PC-3 (cell line): ENCODE measurements around the gene SPATA46. TPM values are rescaled to one million over a fixed set of nuclear protein-coding genes. Genes with fewer than 3 reads are reported as not detected.

Source experiments
- ATAC-seq: fragments of 200-7000 bp; cut with Tn5 transposase; 2 replicates; pipeline ENCODE4 v1.9.1; 2020; ENCODE audit warnings: mild to moderate bottlenecking, moderate library complexity
- BruUV-seq: library from RNA; stranded (reverse); fragments of 400-500 nt; replicated peaks from 2 replicates; lab custom pipeline; 2021; lab: Mats Ljungman, UMichigan
- CTCF ChIA-PET: fragments of 300-600 bp; sonication (Branson Sonifier 250); formaldehyde crosslinking; loops from one replicate; lab custom pipeline; 2022; ENCODE audit warnings: antibody characterized with exemption; lab: Charles Lee
- POLR2A ChIA-PET: fragments of 300-600 bp; sonication (Branson Sonifier 250); formaldehyde crosslinking; loops from one replicate; lab custom pipeline; 2022; ENCODE audit warnings: antibody characterized with exemption; ENCODE audit not compliant: unreplicated experiment; lab: Charles Lee
- DNase-seq: peaks from one replicate; pipeline ENCODE4 v3.0.0-alpha.2; 2015
- H2AFZ ChIP-seq: fragments of 300-600 bp; sonication (generic); 2 replicates; pipeline ENCODE4 v1.6.0; 2016; ENCODE audit warnings: antibody characterized with exemption, low read length
- H3F3A ChIP-seq: fragments of 300-600 bp; sonication (generic); one replicate; pipeline ENCODE4 v1.6.0; 2017; ENCODE audit warnings: antibody characterized with exemption, low read length, control low read depth, mild to moderate bottlenecking; ENCODE audit not compliant: unreplicated experiment
- H3K27ac ChIP-seq: fragments of 300-600 bp; sonication (generic); 2 replicates; pipeline ENCODE4 v1.5.1; 2016; ENCODE audit warnings: mild to moderate bottlenecking, low read length
- H3K27me3 ChIP-seq: fragments of 300-600 bp; sonication (generic); 2 replicates; pipeline ENCODE4 v1.6.1; 2016; ENCODE audit warnings: low read length, mixed read lengths
- H3K36me3 ChIP-seq: fragments of 300-600 bp; sonication (generic); 2 replicates; pipeline ENCODE4 v1.6.1; 2016; ENCODE audit warnings: low read depth, mixed run types, low read length, mixed read lengths
- H3K4me1 ChIP-seq: fragments of 300-600 bp; sonication (generic); 2 replicates; pipeline ENCODE4 v1.5.1; 2016; ENCODE audit warnings: low read length; ENCODE audit not compliant: insufficient read depth
- H3K4me2 ChIP-seq: fragments of 300-600 bp; sonication (generic); 2 replicates; pipeline ENCODE4 v1.6.0; 2016; ENCODE audit warnings: low read length
- H3K4me3 ChIP-seq: fragments of 300-600 bp; sonication (generic); 2 replicates; pipeline ENCODE4 v1.5.1; 2016; ENCODE audit warnings: mild to moderate bottlenecking, low read length, mixed read lengths
- H3K79me2 ChIP-seq: fragments of 300-600 bp; sonication (generic); 2 replicates; pipeline ENCODE4 v1.6.1; 2017; ENCODE audit warnings: low read length, mixed read lengths
- H3K9ac ChIP-seq: fragments of 300-600 bp; sonication (generic); 2 replicates; pipeline ENCODE4 v1.6.0; 2016; ENCODE audit warnings: mild to moderate bottlenecking, low read length
- H3K9me2 ChIP-seq: fragments of 300-600 bp; sonication (generic); replicated peaks from 2 replicates; pipeline ENCODE4 v1.6.1; 2016; ENCODE audit warnings: mixed run types, low read length, mixed read lengths
- H3K9me3 ChIP-seq: fragments of 300-600 bp; sonication (generic); 2 replicates; pipeline ENCODE4 v1.6.1; 2016; ENCODE audit warnings: low read length, mixed read lengths
- H4K20me1 ChIP-seq: fragments of 300-600 bp; sonication (generic); 2 replicates; pipeline ENCODE4 v1.6.1; 2016; ENCODE audit warnings: low read length, mixed read lengths
- CTCF ChIP-seq: fragments of 300-600 bp; sonication (generic); conservative IDR thresholded peaks from 2 replicates; pipeline ENCODE4 v1.5.1; 2017; ENCODE audit warnings: antibody characterized with exemption, low read depth, mild to moderate bottlenecking, low read length
- EZH2 ChIP-seq: fragments of 300-600 bp; sonication (generic); IDR thresholded peaks from one replicate; pipeline ENCODE4 v1.6.1; 2017; ENCODE audit warnings: antibody characterized with exemption, mild to moderate bottlenecking, low read length; ENCODE audit not compliant: unreplicated experiment
- EZH2phosphoT487 ChIP-seq: fragments of 300-600 bp; sonication (generic); IDR thresholded peaks from 2 replicates; pipeline ENCODE4 v1.6.1; 2018; ENCODE audit warnings: mild to moderate bottlenecking, antibody characterized with exemption, low read length, borderline replicate concordance
- intact Hi-C: fragments of 100-400 bp; cut with micrococcal nuclease; formaldehyde crosslinking; loops from 2 replicates; pipeline ENCODE4 v1.9.0; 2023
- total RNA-seq: library from RNA; depleted of rRNA; stranded (reverse); fragments of >200 nt; gene quantifications from 2 replicates; pipeline ENCODE4 v1.2.3, GENCODE V29; 2014

The SPATA46 gene
- total RNA-seq, 1 experiment from 2014 or later: not detected

- intact Hi-C loops: no loop called here
- DNase-seq (no peak), ATAC-seq (no peak)
- Histone ChIP-seq H3K36me3 (no peaks in the 10 kb centered on the region), H2AFZ (no peak overlapping the region), H3K27ac (no peak overlapping the region), H3K4me2 (no peak overlapping the region), H4K20me1 (no peaks in the 10 kb centered on the region), H3K4me3 (no peak overlapping the region), H3K4me1 (peaks cover 32% of the 10 kb centered on the region), H3K27me3 (no peaks in the 10 kb centered on the region), H3K9me2 (no peaks in the 10 kb centered on the region), H3K9me3 (no peaks in the 10 kb centered on the region), H3K9ac (no peak overlapping the region), H3F3A (no peaks in the 10 kb centered on the region), H3K79me2 (no peaks in the 10 kb centered on the region)
- BruUV-seq: no TSS peak
- no peak for TF ChIP-seq EZH2phosphoT487
- TF ChIP-seq CTCF: no peak
- no peak for TF ChIP-seq EZH2
- ChIA-PET CTCF (no interaction called here), POLR2A (no interaction called here)
These were observed 7.5 kb upstream of the SPATA46 start for GRCh38 chr1:162384116-162384515.

GRCh38 chr1:162383516-162383915 lies 6.9 kb upstream of the SPATA46 start:
- no TSS peak for BruUV-seq
- H3K79me2 ChIP-seq: no peaks in the 10 kb centered on the region
- H3K9me3 ChIP-seq: no peaks in the 10 kb centered on the region
- no peaks in the 10 kb centered on the region for H3K27me3 ChIP-seq
- TF ChIP-seq EZH2 (no peak), CTCF (no peak), EZH2phosphoT487 (no peak)
- POLR2A ChIA-PET: no interaction called here
- no peak overlapping the region for H3K4me3 ChIP-seq
- H4K20me1 ChIP-seq: no peaks in the 10 kb centered on the region
- DNase-seq (no peak), ATAC-seq (no peak)
- H3K4me1 ChIP-seq: peaks cover 27% of the 10 kb centered on the region
- intact Hi-C loops: no loop called here
- H3K9ac ChIP-seq: no peak overlapping the region
- no peak overlapping the region for H2AFZ ChIP-seq
- no peak overlapping the region for H3K4me2 ChIP-seq
- CTCF ChIA-PET: no interaction called here
- no peaks in the 10 kb centered on the region for H3K9me2 ChIP-seq
- H3K36me3 ChIP-seq: no peaks in the 10 kb centered on the region
- no peak overlapping the region for H3K27ac ChIP-seq
- H3F3A ChIP-seq: no peaks in the 10 kb centered on the region

- no peaks in the 10 kb centered on the region for H3K9me3 ChIP-seq
- H3K4me3 ChIP-seq: no peak overlapping the region
- H2AFZ ChIP-seq: no peak overlapping the region
- intact Hi-C loops: no loop called here
- no peak for ATAC-seq
- no peaks in the 10 kb centered on the region for H3F3A ChIP-seq
- no peaks in the 10 kb centered on the region for H3K9me2 ChIP-seq
- no peak overlapping the region for H3K4me2 ChIP-seq
- no peaks in the 10 kb centered on the region for H3K79me2 ChIP-seq
- no peaks in the 10 kb centered on the region for H4K20me1 ChIP-seq
- H3K9ac ChIP-seq: no peak overlapping the region
- H3K27ac ChIP-seq: no peak overlapping the region
- ChIA-PET CTCF (no interaction called here), POLR2A (no interaction called here)
- DNase-seq: no peak
- no TSS peak for BruUV-seq
- H3K27me3 ChIP-seq: no peaks in the 10 kb centered on the region
- H3K4me1 ChIP-seq: peaks cover 27% of the 10 kb centered on the region
- TF ChIP-seq EZH2: no peak
- no peaks in the 10 kb centered on the region for H3K36me3 ChIP-seq
These were observed 6.4 kb upstream of the SPATA46 start for GRCh38 chr1:162383091-162383490.
